Fibroblast of peridontal ligament (primary cell): ENCODE measurements around the gene EPS8L1.

Experiments
- DNase-seq: peaks from one replicate; pipeline ENCODE4 v3.0.0-alpha.2; 2010; ENCODE audit errors: extremely low read depth

The EPS8L1 gene

DNA sequence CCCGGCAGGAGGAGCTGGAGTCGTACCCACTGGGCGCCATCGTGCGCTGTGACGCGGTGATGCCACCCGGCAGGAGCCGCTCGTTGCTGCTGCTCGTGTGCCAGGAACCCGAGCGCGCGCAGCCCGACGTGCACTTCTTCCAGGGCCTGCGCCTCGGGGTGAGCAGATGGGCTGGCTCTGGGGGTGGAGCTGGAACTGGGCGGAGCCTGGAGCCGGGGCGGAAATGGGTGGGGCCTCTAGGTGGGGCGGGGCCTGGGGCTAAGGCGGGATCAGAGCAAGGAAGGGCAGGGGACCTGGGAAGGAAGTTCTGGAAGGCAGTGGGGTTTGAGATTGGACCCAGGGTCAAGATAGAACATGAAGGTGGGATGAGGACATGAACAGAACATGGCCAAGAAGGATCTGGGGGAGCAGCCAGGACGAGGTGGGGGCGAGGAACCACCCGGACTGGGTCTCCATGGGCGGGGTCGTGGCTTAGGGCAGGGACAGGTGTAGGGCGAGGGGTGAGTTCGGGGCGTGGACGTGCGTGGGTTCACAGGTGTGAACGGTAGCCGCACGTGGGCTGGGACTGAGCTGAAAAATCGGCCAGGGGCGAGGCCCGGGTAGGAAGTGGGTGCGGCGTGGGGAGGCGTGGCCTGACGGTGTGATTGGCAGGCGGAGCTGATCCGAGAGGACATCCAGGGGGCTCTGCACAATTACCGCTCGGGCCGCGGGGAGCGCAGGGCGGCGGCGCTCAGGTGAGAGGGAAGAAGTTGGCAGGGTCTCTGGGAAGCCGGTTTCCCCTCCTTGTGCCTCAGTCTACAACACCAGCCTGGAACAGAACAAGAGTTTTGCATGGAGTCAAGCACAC, 4.7 kb downstream of the EPS8L1 start:
- peak; percentile 24 for DNase-seq

- DNase-seq: no peak
Observed at GRCh38 chr19:55080968-55081769, 5.5 kb downstream of the EPS8L1 start.

GRCh38 chr19:55081770-55082019, 6.0 kb downstream of the EPS8L1 start:
- no peak for DNase-seq

- peak; percentile 13 for DNase-seq
Observed at GRCh38 chr19:55082020-55082851, 6.6 kb downstream of the EPS8L1 start.

GRCh38 chr19:55083004-55083850, 7.6 kb downstream of the EPS8L1 start:
- no peak for DNase-seq

DNA sequence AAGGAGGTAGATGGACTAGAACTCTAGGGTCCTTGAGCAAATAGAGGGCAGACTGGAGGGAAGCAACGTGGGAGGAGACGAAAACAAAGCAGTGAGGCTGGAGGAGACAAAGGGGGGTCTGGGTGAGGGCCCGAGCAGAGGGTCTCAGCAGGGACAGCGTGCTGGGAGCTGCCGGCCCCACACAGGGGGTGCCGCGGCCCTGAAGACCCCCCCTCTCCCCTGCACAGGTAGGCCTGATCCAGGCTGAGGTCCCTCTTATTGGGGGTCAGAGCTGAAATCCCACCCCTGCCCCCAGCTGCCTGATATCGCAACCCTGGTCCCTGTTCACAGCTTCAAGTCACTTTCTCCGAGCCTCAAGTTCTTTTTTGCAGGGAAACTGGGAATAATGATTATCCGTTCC, 8.7 kb downstream of the EPS8L1 start:
- no peak for DNase-seq

GRCh38 chr19:55085923-55086715, 10.4 kb downstream of the EPS8L1 start:
- DNase-seq: no peak

GRCh38 chr19:55086730-55087541, 11.3 kb downstream of the EPS8L1 start:
- peak; percentile 80 for DNase-seq

GRCh38 chr19:55087542-55087901, 11.9 kb downstream of the EPS8L1 start:
- peak; percentile 5 for DNase-seq

DNA sequence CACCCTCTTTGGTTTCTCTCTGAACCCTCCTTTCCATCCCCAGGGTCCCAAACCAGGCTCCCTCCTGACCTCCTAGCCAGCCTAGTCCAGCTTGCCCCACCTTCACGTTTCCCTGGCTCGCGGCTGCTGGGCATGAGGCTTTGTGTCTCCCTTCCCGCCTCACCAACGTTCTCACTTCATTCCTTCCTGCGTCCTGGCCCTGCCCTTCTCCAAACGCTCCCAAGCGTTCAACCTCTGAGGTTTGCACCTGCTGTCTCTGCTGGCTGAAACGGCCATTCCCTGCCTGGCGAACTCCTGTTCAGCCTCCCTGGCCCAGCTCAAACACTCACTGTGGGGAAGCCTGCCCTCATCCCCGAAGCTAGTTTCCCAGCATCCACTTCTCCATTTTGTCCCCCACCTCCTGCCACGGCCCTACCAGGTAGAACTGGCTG, 12.4 kb downstream of the EPS8L1 start:
- no peak for DNase-seq

DNA sequence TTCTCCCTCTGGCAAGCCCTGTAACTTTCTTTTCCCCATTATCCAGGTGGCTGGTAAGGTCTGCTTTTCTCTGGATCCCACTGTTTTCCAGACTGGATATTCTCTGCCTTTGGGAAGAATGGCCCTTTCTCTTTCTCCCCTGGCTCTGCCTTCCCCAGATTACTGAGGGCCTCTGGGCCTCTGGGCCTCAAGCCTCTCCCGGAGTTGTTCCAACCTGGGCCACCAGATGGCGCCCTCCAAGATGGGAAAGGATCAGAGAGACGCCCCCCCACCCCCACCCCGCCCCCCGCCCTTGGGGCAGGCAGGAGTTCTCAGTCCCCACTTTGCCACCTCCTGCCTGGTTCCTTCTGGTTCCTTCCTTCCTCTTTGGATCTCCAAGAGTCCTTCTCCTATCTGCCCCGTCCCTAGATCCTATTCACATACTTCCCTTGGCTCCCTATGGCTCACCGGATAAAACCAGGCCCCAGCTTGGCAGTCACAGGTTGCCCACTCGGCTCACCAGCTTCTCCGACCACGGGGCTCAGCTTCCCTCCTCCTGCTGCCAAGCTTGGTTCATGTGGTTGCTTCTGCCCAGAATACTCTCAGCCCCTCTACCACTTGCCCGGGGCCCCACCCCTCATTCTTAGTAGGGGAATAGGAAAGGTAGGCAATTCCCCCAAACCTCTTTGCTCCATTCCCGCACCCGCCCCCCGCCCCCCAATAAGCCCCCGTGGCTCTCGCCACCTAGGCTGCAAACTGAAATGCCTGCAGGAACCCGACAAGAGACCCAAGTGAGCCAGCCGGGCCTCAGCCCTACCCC, 13.1 kb downstream of the EPS8L1 start:
- DNase-seq: peak; percentile 61

DNA sequence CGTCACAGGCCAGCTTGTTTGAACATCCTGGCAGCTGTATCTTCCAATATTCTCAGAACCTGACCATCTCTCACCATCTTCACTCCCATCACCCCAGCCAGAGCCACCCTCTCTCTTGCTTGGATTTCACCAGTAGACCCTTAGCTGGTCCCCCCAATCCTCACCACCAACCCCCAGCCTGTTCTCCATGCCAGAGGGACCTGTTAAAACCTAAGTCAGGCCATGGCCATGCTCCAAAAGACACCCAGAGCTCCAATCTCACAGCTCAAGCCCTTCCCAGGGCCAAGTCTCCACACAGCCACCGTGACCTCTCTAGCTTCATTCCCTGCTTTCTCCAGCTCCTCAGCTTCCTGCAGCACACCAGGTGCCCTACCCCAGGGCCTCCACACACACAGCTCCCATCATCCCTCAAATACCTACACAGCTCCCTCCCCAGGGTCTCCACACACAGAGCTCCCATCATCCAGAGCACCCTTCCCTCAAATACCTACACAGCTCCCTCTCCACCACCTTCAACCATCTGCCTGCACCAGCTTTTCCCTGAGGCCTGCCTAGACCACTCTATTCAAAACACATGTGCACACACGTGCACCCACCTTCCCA, 13.8 kb downstream of the EPS8L1 start:
- no peak for DNase-seq

- no peak for DNase-seq
Observed at GRCh38 chr19:55090564-55090963, 14.9 kb downstream of the EPS8L1 start.

- DNase-seq: no peak
Observed at GRCh38 chr19:55091126-55091910, 15.6 kb downstream of the EPS8L1 start.

- DNase-seq: no peak
Observed at GRCh38 chr19:55091955-55092354, 16.3 kb downstream of the EPS8L1 start.

GRCh38 chr19:55092423-55093318, 17.0 kb downstream of the EPS8L1 start:
- DNase-seq: no peak
